PFSK-1 (cell line): ENCODE data around the gene IFI30.

Source experiments
- FOXP2 ChIP-seq: optimal IDR thresholded peaks from 2 replicates; pipeline ENCODE3; 2011; ENCODE audit warnings: borderline replicate concordance, control low read depth, inconsistent platforms; ENCODE audit not compliant: insufficient read depth; ENCODE audit errors: extremely low read length, extremely low read depth
- POLR2AphosphoS5 ChIP-seq: IDR thresholded peaks from 2 replicates; pipeline ENCODE4 v1.6.1; 2012; ENCODE audit warnings: low read depth, mild to moderate bottlenecking, control low read depth, low read length, moderate library complexity
- SIN3A ChIP-seq: IDR thresholded peaks from 2 replicates; pipeline ENCODE4 v1.6.1; 2012; ENCODE audit warnings: mild to moderate bottlenecking, low read length, moderate library complexity, borderline replicate concordance; ENCODE audit not compliant: insufficient read depth
- TAF1 ChIP-seq: IDR thresholded peaks from 2 replicates; pipeline ENCODE4 v1.6.1; 2012; ENCODE audit warnings: low read length, control low read depth, borderline replicate concordance; ENCODE audit not compliant: insufficient read depth
- TF ChIP-seq, protein P1 (sequence below), 2 experiments: IDR thresholded peaks; 2 replicates each; pipeline versions ENCODE4 v1.6.1 to v1.8.0; 2011 to 2012; ENCODE audit warnings: low read depth in 2 of 2, low read length in 2 of 2, control low read depth in 1 of 2, inconsistent platforms in 1 of 2, mild to moderate bottlenecking in 1 of 2, moderate library complexity in 1 of 2; ENCODE audit not compliant: insufficient read depth in 1 of 2

- TF ChIP-seq, protein P1, sequence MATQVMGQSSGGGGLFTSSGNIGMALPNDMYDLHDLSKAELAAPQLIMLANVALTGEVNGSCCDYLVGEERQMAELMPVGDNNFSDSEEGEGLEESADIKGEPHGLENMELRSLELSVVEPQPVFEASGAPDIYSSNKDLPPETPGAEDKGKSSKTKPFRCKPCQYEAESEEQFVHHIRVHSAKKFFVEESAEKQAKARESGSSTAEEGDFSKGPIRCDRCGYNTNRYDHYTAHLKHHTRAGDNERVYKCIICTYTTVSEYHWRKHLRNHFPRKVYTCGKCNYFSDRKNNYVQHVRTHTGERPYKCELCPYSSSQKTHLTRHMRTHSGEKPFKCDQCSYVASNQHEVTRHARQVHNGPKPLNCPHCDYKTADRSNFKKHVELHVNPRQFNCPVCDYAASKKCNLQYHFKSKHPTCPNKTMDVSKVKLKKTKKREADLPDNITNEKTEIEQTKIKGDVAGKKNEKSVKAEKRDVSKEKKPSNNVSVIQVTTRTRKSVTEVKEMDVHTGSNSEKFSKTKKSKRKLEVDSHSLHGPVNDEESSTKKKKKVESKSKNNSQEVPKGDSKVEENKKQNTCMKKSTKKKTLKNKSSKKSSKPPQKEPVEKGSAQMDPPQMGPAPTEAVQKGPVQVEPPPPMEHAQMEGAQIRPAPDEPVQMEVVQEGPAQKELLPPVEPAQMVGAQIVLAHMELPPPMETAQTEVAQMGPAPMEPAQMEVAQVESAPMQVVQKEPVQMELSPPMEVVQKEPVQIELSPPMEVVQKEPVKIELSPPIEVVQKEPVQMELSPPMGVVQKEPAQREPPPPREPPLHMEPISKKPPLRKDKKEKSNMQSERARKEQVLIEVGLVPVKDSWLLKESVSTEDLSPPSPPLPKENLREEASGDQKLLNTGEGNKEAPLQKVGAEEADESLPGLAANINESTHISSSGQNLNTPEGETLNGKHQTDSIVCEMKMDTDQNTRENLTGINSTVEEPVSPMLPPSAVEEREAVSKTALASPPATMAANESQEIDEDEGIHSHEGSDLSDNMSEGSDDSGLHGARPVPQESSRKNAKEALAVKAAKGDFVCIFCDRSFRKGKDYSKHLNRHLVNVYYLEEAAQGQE (IDR thresholded peaks at IDR 0.05; ENCODE audit: insufficient read depth in 1 of 2, low read depth in 2 of 2, low read length in 2 of 2): no peak
- TF ChIP-seq TAF1 (no peak), POLR2AphosphoS5 (no peak), SIN3A (no peak), FOXP2 (no peak)
Observed at GRCh38 chr19:18226956-18227780, 53.6 kb downstream of the IFI30 start.
